HG02798 (cell line): ENCODE data around the gene BRD9.
"Not testable (repeated sequence)": the region's sequence is repeated elsewhere in the genome, so short reads cannot be mapped to it uniquely, and the experiment has no call there.

ENCODE experiments used
- ATAC-seq: cut with Tn5 transposase; IDR thresholded peaks from one replicate; pipeline ENCODE4 v1.9.1; 2021; ENCODE audit warnings: mild to moderate bottlenecking; ENCODE audit not compliant: unreplicated experiment, poor library complexity

The BRD9 gene

DNA sequence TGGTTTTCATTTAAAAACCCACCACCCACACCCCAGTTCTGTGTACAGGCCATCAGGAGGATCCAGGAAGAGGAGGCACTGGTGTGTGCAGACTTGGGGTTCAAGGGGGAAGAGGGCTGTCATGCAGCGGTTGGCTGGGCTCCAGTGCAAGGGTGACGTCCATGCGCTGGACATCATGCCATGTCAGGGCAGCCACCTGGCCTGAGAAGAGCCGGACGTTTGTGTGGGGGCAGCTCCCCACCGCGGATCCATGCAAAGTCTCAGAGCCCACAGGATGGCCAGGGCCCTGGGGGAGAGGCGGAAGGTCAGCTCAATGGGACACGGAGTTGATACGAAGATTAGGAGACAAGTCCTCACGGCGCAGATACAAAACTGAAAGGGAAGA is 11.1 kb downstream of the BRD9 start:
- no peak for ATAC-seq

DNA sequence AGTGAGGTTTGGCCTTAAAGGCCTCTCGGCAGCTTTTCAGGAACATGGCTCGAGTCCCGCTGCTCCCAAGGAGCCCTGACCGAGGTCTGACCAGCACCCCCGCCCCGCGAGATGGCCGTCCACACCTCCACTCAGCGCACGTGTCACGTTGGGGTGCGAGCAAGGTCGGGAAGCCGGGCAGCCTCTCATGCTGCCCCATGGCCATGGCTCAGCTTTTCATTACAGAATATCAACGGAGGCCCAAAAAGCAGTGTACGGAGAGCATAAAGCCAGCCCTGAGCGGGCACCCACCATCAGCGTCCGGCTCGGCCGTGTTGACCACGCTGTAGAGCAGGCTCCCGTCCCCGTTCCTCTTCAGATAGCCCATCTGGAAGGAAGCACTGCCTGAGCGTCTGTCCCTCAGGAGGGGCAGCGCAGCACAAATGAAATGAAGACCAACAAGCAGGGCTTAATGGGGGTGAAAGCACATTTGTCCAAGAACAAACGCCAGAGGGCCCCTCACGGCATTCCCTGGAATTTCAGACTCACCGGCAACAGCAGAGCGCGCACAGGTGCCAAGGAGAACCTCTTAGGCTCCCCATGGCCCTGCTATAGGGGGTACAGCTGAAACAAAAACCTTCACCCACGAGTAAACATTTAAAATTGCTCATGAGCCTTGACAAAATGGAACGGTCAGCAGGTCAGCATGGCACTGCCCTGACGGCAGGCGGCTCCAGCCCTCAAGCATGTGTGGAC is 11.6 kb downstream of the BRD9 start:
- ATAC-seq, result no peak

DNA sequence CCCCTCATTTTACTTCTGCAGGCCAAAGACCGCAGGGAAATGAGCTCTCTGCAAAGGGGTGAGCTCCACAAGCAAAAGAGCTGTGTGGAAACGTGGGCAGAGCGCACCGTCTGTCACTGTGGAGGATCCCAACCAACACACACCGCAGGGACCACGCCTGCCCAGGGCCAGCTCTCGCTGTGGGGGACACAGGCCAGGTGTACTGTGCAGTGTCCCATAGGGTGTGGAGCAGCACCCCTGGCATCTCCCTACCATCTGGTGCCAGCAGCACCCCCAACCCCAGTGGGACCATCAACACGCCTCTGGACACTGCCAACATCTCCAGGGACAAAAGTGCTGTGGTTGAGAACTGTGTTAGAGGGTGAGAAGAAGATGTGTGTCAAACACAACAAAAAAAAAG is 13.9 kb downstream of the BRD9 start:
- not testable (repeated sequence) for ATAC-seq

DNA sequence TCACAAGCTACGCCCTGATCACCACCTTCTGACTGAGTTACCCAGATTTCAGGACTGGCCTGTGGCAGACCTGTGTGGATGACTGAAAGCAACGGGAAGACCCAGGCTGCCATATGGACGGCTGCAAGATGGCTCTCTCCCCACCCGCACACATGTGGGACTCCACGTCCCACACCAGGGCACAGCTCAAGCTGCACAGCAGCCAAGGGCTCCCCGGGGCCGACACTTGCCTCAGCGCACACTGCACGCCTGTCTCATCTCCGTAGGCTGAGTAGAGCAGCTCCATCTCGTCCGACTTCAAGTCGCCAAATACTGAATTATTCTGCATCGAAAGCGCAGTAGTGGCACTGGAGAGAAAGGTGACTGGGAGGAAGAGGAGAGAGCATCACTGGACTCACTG is 14.5 kb downstream of the BRD9 start:
- ATAC-seq, result no peak

DNA sequence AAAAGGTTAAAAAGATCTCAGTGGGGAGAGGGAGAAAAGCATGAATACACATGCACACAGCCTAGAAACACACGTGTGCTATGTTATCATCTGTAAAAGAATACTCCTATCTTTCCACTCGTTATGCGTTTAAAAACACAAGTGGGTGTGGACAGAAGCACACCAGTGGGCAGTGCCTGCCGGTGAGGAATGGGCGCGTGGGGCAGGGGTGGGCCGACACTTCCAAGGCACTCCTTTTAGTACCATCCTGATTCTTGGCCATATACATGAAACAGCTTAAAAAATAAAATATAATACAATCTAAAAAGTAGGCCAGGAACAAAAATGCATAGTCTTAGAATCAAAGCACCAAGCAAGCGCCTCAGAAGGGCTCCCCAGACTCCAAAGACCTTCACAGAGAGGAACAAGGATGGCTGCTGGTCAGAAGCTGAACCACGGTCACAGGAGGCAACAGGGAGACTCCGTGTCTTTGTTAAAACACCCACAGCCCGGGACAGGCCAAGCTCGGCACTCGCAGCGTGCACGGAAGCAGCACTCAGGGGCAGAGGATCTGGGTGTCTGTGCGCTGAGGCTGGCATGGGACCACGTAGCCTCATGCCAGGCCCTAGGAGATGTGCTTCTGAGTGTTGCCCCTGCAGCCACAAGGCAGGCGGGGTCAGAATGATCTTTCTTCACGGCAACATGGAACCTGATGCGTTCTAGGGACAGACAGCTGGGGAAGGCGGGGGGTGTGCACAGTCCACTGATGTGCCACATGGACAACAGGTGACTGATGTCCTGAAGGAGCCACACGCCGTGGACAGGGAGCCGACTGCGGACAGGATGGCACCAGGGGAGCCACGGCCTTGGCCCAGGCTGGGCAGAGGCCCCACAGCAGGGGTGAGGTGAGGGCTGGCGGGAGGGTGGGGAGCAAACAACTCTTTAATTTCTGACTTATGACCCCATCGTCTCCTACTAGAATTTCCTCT is 15.9 kb downstream of the BRD9 start:
- no peak for ATAC-seq

DNA sequence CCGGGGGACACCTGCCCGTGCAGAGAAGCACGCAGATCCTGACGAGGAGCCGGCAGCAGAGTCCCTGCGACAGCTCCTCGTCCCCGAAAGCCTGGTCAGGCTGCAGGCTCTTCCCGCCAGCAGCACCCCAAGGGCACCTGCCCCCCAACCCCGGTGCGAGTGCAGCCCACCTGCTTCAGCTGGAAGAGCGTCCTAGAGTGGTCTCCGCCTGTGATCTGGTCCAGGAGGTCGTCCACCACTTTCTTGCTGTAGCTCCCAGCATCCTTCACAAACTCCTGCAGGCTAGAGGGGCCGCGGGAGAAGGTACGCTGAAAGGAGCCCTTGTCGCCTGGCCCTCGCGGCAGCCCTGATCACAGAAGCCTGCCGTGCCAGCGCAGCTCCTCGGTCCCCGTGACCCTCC is 16.7 kb downstream of the BRD9 start:
- ATAC-seq, result no peak

DNA sequence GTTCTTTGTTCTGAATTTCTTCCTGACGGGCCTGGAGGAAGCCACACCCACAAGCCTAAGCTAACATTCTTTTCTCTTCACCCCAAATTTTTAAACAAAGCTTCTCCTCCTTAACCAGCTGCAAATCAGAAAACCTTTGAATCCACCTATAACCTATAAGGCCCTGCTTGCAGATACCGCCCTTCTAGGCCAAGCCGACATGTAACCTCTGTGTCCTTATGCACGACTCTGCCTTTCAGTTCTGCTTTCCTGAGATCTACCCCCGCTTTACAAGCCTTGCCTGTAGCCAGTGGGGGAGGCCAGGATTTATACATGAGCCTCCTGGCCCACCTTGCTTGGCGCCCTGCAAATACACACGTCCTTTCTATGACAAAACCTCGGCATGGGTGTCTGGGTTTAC is 19.3 kb downstream of the BRD9 start:
- ATAC-seq, result no peak

DNA sequence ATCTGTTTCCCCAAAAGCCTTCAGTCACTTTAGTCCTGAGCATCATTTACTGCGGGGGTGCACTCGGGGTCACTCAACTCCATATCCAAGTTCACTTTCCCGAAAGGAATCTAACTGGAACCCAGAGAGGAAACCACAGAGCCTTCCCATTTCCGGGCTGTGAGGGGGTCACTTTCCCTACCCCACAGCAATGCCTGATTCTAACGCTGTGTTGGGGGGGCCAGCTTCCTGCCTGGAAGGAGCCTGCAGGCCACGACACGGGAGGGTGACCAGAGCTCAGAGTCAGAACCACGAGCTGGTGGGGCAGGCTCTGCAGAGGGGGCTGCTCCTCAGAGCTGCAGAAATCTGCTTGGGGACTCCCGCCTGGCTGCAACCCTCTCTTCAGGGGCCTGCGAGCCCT is 20.3 kb downstream of the BRD9 start:
- no peak for ATAC-seq

DNA sequence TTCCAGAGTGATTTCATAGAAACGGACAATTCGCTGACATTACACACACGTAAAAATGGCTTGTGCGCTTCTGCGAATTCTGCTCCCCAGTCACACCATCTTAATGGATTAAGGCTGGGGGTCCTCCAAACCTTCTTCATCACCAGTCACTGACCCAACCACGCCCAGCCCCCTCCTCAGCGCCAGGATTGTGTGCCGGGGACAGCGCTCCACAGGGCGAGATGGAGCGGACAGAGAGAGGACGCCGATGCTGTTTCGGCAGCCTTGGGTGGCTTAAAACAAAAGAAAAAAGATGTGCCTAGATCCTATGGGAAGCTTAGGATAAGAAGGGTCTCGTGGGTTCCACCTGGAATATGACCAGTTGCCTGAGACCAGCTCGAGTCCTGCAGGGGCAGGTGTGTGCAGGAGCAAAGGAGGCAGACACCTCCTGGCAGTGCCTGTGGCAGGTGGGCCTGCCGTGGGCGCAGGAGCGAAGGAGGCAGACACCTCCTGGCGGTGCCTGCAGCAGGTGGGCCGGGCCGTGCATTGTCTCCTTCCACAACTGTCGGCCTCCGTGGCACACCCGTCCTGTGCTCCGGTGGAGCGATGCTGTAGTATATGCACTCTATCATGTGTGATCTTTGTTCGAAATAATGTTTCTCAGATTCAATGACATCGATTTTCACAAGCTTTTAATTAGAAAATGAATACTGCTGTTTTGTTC is 20.9 kb downstream of the BRD9 start:
- ATAC-seq, result no peak

DNA sequence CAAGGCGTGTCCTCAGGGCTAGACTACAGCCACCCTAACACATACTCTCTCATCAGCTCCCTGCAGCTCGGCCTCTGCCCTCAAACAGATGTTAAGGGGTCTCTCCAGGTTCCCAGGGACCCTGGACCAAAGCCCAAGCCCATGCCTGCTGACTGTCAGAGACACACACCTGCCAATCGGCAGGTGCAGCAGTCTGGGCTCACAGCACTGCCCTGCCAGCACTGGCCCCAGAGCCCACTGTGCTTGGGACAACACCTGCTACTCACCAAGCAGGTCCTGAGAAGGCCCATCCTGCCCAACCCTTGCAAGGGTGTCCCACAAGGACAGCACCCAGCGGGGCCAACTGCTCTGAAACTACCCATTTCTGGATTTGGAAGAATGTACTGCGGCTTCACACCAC is 21.6 kb downstream of the BRD9 start:
- no peak for ATAC-seq

DNA sequence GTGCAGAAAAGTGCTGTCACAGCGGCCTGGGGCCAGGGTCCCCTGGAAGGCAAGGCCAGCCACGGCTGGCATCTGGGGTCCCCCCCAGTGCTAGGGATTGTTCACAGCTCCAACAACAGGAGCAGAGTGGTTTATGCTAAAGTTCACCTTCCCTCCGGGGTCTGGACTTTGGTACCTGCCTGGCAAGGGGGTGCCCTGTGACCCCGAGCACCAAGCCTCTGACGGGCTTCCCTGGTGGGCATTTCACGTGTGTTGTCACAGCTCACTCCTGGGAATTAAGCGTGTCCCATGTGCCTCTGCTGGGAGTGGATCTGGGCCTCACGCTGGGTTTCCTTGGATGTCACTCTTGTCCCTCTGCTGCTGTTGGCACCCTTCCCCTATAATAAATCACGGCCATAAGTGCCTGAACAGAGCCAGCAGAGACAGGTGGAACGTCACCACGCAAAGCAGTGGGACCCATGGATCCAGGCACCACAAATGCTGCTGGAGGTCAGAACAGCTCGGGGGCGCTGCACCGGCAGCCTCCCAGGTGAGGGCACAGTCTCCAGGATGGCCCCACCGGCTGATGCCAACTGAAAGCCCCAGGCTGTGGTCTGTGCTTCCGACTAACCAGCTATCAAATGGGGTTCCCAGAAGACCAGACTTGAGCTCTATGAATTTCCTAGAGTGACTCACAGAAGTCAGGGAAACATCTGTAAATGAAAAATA is 24.0 kb downstream of the BRD9 start:
- ATAC-seq, result no peak

DNA sequence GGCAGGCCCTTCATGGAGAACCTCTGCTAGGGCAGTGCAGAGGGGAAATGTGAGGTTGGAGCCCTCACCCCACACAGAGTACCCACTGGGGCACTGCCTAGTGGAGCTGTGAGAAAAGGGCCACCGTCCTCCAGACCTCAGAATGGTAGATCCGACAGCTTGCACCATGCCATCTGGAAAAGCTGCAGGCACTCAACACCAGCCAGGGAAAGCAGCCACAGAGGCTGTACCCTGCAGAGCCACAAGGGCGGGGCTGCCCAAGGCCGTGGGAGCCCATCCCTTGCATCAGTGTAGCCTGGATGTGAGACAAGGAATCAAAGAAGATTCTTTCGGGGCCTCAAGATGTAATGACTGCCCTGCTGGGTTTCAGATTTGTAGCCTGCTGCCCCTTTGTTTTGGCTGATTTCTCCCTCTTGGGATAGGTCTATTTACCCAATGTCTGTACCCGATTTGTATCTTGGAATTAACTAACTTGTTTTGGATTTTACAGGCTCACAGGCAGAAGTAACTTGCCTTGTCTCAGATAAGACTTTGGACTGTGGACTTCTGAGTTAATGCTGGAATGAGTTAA is 25.2 kb downstream of the BRD9 start:
- ATAC-seq, result no peak

DNA sequence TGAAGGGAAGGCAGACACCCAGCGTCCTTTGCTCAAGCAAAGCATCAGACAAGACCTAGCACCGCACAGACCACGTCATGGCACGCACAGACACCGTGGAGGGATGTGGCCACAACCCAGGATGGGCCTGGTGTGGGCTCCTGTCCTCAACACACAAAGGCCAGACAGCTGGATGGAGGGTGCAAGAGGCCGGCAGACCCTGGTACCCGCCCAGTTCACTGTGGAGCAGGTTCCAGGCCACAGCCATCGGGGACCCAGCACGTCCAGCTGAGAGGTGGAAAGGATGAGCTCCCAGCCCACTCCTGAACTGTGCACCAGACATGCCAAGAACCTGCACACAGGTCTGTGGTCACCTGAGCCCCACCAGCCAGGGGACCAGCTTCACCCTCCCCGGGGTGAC is 26.8 kb downstream of the BRD9 start:
- ATAC-seq, result no peak

DNA sequence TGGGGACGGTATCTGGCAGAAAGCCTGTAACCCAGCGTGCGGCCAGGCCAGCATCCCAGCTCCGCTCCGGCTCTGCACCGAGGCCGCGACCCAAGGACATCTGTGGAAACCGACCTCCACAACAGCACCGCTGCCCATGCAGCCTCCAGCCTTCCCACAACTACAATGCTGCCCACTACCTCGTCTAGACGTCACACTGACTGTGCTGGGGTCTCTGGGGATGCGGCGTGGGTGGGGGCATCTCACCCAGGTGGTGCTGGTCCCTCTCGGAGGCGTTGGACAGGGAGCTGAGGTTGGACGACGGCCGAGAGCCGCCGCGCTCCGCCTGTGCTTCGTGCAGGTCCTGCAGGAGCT is 27.5 kb downstream of the BRD9 start:
- no peak for ATAC-seq

DNA sequence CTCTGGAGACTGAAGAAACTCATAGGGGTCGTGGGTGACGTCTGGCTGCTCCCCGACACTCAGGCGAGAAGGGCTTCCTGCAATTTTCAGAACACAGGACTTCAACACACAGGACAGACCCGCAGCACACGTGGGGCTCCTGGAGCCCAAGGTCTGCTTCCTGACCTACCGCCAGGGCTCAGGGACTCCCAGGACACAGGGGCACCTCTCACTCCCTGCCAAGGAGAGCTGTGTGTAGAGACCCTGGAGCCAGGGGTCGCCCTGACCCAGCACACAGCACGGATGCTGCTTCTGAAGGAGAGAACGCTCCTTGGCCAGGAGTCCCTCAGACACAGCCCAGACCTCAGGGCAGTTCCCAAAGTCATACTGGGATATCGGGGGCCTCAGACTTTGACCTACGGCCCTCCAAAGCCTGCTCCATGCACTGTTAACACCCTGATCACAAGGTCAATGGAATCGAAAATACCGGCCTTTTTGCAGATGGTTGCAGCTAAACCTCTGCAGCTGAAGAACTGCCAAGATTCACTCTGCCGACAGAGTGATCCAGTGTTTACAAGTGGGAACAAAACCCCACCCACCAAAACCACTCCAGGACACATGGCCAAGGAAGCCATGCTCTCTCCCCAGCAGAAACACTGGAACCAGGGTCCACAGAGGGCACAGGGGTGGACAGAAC is 28.0 kb downstream of the BRD9 start:
- no peak for ATAC-seq

DNA sequence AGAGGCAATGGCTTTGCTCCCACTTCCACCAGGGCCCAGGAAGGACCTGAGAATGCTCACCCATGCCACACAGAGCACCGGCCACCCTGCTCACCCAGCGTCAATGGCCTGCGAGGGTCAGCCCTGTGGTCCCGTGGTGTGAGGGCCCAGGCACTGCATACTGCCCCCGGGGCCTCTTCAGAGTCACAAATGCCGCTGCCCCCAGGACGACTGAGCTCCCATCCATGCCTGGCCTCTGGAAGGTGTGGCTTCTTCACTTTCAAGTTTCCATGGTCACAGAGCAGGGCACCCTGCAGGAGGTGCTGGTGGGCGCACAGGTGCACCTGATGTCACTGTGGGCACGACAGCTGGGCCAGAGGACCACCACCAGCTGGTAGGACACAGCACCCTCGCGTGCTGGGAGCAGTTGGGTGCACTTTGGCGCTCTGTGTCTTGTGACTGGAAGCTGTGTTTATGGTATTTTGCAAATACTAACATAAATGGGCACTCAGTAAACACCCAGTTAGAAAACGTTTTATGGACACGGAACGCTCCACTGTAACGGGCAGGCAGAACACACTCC is 29.3 kb downstream of the BRD9 start:
- ATAC-seq, result no peak

DNA sequence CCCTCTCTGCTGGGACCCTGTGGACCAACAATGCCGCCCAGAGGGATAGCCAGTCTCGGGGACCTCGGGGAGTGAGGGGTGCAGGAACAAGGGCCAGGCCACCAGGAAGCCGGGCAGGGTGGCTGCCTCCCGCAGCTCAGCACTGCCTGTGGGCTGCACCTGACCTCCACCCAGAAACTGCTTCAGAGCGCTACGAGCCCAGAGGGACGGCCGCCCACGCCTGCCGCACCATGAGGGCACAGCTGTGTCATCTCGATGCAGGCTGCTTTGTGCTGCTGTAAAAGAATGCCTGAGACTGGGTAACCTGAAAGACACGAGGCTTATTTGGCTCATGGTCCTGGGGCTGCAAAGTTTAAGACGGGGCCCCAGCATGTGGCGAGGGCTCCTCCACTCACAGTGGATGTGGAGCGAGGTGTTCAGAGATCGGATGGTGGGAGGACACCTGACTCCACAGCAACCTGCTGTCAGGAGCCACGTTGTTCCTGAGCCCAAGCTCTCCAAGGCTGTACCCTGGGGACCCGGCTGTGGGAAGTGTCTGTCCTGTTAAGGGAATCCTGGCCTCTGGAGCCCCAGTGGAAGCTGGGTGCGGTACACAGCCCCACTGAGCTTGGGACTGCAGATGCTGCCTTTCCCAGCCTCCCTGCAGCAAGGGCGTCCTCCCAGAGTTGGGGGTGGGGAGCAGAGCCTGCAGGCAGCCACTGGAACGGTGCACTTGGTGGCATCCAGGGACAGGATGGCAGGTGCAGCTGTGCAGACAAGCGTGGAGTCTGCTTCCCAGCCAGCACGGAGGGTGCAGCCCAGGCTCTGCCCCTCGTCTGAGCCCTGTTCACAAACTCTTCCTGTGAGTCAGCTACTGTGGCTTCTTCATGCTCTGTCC is 30.0 kb downstream of the BRD9 start:
- no peak for ATAC-seq
